Pons (tissue), 1 donor: ENCODE data around the gene AGPAT4.

Source experiments
- DNase-seq: peaks from one replicate; pipeline ENCODE4 v3.0.0-alpha.2; 2016; ENCODE audit warnings: low spot score

AGPAT4 gene

GRCh38 chr6:161284653-161285052 lies 10.8 kb upstream of the AGPAT4 start:
- no peak for DNase-seq

- DNase-seq: no peak
Observed at GRCh38 chr6:161281092-161281491, 7.2 kb upstream of the AGPAT4 start.

DNA sequence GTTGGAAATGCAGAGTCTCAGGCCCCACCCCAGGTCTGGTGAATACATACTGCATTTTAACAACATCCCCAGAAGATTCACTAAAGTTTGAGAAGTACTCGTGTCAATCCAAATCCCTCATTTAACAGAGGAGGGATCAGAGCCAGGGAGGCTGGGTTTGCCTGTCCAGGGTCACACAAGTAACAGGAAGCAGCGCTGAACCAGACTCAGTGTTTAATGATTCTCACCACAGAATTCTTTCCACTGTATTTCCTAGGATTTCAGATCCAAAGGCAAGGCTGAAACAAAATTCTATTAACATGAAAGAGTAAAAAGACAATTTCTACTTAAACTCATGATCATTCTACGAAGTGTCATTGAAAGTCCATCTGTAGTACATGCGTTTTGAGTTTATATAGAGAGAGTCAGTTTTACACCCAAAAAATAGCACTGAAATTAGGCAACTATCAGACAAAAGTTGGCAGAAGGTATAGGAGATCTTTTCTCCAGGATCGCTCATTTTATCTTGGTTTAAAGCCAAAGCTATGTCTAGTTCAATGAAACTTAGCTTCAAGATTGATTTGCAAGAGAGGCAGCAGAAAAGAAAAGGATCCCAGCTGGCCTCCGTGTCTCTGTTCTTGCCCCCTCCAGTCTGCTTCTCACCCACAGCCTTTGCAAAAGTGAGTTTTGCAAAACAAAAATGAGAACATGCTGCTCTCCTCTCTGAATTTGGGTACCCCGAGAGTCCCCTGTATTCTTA lies 6.0 kb upstream of the AGPAT4 start:
- no peak for DNase-seq

DNA sequence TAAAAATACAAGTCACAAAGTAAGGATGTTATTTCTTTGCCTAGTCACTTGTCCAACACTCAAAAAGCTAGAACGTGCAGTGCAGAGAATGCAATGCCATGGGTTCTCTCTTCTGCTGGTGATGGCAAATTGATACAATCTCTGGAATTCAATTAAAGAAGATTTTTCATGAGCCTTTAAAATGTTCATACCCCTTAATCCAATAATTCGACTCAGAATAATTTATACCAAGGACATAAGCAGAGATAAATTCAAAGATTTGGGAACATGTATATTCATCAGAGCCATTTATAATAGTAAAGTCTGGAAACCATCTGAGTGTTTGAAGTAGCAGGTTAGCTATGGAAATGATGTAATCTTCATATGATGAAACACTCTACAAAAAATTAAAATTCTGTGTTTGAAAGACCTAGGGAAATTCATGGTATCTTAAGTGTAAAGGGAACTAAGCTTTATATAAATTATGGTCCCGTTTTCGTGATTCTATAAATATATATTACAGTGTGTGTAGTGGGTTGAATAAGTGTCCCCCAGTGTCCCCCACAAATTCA lies 2.8 kb upstream of the AGPAT4 start:
- no peak for DNase-seq

GRCh38 chr6:161274898-161275297 lies 1.0 kb upstream of the AGPAT4 start:
- DNase-seq: no peak

DNA sequence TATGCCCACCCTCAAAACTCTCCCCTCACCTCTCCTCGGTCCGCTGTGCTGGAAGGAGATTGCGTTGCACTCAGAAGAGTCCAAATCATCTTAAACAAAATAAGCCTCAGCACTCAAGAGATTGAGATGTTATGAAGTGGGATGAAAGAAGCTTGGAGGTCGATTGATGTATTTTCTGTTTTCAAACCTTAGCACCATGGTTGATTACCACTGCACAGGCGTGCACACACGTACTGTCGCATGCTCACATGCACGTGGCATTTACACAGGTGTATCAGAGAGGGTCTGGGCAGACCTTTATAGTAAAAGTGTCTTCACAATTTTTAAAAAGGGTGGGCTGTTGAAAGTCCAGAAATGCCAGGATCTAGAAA lies 612 bp upstream of the AGPAT4 start:
- DNase-seq: peak; percentile 60

DNA sequence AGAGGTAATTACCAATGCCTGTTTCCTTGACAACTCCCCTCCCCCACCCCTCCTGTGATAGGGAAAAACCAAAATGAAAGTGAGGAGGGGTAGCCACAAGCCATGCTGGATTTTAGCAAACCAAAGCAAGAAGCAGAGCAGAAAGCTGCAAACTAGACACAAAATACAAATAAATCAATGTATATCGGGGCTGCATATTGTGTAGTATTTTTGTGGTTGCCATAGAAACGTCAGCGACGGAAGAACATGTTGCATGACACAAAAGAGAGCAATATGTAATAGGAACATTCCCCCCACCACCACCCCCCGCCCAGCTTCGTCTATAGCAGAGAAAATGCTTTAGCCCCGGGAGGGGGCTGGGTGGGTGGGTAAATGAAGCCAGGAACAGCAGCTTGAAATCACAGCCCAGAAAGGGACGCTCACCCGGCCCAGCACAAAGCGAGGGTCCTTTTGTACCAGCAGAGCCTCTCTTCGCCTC lies 548 bp downstream of the AGPAT4 start:
- peak; percentile 49 for DNase-seq

DNA sequence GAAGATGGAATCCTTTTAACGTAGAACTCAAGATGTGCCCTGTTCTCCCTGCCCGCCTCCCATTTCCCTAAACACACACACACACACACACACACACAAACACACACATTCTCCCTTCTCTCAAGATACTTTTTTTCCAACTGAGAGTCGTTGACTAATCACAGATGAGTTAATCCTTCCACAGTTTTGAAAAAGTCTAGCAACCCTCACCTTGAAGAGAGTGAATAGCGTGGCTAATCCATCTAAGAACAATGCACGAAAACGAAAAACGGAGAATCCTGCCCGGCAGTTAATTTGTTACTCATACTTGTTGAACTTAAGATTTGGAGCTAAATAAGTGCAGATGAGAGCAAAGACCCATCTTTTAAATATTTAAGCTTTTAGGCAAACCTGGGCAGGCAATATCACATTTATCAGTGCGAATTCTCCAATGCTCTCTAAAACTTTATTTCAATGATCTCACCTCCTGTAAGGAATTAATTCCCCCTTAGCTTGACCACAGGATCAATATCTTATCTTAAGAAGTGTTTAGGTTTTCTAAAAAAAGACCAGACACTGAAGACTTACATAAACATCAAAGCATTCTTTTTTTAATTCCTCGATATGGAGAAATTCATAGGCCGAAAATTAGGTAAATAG lies 1.1 kb downstream of the AGPAT4 start:
- DNase-seq: peak; percentile 48

DNA sequence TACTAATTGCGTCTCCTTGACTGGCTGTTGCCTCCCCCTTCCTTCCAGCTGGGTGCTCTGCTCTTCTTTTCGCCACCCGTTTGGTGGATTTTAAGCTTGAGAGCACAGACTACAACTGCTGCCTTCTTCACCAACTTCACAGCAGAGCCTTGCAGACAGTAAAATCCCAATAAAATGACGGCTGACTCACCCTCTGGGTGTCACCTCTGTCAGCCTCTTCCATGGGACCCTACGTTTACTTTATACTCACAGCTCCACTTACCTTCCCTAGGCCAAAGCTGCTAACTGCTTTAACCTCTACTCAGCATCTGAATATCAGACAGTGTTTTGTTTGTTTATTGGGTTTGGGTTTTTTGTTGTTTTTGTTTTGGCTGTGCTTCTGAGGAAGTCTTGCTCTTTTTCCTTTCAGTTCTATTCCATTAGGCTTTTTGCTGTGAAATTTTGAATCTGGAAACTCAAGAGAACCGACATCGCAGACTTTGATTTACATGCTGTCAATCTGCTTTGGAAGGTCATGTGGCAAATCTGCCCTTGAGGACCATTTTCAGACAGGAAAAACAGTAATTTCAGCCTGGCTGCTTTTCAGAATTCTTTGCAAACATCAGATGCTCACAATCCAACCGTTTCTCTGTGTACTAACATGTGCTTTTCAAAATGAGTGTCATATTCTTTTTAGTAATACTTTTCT lies 2.4 kb downstream of the AGPAT4 start:
- peak; percentile 68 for DNase-seq

- DNase-seq: no peak
Observed at GRCh38 chr6:161270116-161270515, 3.7 kb downstream of the AGPAT4 start.

- DNase-seq: no peak
Observed at GRCh38 chr6:161269310-161269709, 4.6 kb downstream of the AGPAT4 start.

- DNase-seq: no peak
Observed at GRCh38 chr6:161268531-161269210, 5.2 kb downstream of the AGPAT4 start.

GRCh38 chr6:161266513-161267230 lies 7.2 kb downstream of the AGPAT4 start:
- no peak for DNase-seq

GRCh38 chr6:161265975-161266374 lies 7.9 kb downstream of the AGPAT4 start:
- DNase-seq: no peak

- no peak for DNase-seq
Observed at GRCh38 chr6:161265554-161265953, 8.3 kb downstream of the AGPAT4 start.

DNA sequence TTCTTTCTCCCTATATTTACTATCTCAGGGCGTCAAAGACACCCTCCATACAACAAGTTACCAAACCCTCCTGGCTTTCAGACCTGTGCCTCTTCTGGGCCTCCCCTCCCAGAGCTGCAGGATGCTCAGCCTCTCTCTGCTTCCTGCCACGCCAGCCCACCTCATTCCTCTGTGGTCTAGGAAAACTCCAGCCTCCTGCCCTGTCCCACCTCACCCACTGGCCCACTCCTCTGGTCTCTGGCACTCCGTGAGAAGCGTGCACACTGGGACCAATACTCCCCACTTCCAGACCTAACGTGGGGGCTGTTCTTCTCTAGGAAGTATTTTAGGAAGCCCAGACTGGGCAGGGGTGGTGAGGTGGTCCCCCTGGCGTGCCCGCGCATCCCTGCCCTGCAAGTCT lies 9.7 kb downstream of the AGPAT4 start:
- DNase-seq: no peak

DNA sequence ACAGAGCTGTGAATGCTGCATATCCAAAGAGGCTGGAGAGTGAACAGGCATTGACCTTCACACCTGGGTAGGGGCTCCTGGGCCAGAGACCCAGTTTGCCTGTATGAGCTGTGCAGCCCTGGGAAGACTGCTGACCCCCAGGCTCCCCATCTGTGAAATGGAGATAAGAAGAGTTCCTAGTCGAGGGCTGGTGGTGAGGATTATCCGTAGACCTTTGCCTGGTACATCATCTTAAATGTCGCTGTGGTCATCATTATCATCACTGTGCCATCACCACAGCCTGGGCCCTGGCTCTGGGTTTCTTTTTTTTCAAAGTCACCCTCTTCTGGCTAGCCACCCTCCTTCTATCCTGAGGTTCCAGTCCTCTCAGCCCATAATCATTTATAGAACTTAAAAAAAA lies 12.0 kb downstream of the AGPAT4 start:
- no peak for DNase-seq

DNA sequence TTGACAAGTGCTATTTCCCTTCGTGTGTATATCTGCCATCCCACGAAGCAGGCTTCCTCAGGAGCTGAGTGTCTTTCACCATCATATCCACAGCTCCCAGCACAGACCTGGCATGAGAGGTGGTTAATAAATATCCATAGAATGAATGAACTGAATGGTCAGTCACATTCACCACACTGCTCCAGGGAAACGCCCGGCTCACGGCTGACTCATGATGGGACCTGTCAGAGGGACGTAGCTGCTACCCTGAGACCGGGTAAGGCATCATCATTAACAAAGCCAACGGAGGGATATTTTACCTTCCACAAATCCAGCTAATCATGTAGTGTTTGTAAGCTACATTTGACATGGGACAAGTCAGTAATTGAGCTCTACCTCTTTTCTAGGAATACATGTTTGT lies 12.5 kb downstream of the AGPAT4 start:
- DNase-seq: no peak

DNA sequence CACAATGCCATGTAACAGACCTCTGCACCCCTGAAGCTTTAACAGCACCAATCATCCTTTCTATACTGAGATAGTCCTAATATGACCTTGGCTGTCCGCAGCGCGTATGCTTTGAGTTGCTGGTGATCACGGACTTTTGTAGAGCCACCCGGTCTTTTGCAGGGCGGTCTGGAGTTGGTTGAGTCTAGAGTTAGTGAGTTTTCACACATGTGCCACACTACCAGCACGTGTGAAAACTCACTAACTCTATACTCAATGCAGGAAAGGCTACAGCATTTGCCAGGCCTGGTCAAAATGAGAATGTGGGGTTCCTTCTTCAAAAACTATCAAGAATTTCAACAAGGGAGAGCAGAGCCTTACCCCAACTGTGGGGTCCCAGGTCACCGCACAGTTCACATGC lies 14.6 kb downstream of the AGPAT4 start:
- no peak for DNase-seq

DNA sequence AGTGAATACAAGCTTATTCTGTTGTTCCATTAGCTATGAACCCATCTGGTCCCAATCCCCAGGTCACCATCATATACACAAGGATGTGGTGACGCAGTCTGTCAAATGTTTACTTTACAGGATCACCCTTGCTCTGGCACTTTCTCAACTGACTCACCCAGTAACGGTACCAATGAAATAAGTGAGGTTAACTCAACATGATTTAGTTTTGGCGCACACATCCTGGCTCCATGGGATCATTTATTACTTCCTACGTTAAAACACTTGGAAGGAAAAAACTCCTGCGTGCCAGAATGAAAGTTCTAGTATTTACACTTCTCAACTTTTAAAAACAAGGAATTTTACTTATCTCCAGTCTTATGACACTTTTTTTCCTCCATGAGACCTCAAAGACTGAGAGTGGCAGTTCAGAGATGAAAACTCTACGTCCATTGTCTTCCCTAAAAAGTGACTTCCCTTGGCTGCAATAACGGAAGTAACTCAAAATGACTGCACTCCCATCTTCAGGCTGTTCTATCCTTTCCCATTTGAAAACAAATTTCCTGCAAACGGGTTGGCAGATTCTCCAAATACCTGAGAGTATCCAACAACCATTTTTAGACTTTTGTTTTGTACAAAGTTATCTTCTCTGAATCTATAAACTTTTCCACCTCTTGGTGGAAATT lies 15.9 kb downstream of the AGPAT4 start:
- DNase-seq: no peak

DNA sequence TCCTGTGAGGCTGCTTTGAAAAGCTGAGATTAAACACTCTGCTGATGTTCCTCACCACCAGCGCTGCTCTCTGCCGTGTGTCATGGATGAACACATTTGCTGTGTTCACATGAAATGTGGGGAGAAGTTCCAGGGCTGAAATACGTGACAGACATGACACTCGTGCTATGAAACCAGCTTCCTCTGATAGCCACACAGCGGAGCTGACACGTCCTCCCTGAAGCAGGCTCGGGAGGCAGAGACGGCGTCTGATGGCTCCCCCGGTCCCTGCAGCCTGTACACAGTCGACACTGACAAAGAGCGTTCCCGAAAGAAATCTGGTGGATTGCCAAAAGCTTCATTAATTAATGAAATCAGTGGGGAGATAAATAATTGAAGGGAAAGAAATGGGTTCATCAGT lies 17.5 kb downstream of the AGPAT4 start:
- DNase-seq: peak; percentile 60
